Kidney epithelial cell (primary cell): ENCODE results near the gene RAMACL. TPM values are rescaled to one million over a fixed set of nuclear protein-coding genes. Genes with fewer than 3 reads are reported as not detected.

Source experiments
- DNase-seq: peaks from one replicate; pipeline ENCODE4 v3.0.0-alpha.2; 2010; ENCODE audit warnings: low read depth
- H3K27me3 ChIP-seq: 2 replicates; pipeline ENCODE4 v1.6.0; 2011; ENCODE audit warnings: low read length; ENCODE audit not compliant: control insufficient read depth, insufficient read depth
- H3K36me3 ChIP-seq: 2 replicates; pipeline ENCODE4 v1.5.1; 2011; ENCODE audit warnings: low read length; ENCODE audit not compliant: control insufficient read depth, insufficient read depth
- H3K4me3 ChIP-seq: 2 replicates; pipeline ENCODE4 v1.5.1; 2011; ENCODE audit warnings: low read depth, mild to moderate bottlenecking, control low read depth, low read length
- total RNA-seq: library from RNA; depleted of rRNA; stranded (reverse); fragments of >200 nt; gene quantifications from 2 replicates; pipeline ENCODE4 v1.2.3, GENCODE V29; 2015
- TF ChIP-seq, protein P1 (sequence below): IDR thresholded peaks from 2 replicates; pipeline ENCODE4 v1.5.1; 2011; ENCODE audit warnings: mild to moderate bottlenecking, moderate library complexity, low read length, control low read depth, inconsistent platforms; ENCODE audit not compliant: insufficient read depth, poor library complexity, severe bottlenecking

RAMACL gene
- total RNA-seq, 1 donor from 2014 or later: 0.88 TPM

DNA sequence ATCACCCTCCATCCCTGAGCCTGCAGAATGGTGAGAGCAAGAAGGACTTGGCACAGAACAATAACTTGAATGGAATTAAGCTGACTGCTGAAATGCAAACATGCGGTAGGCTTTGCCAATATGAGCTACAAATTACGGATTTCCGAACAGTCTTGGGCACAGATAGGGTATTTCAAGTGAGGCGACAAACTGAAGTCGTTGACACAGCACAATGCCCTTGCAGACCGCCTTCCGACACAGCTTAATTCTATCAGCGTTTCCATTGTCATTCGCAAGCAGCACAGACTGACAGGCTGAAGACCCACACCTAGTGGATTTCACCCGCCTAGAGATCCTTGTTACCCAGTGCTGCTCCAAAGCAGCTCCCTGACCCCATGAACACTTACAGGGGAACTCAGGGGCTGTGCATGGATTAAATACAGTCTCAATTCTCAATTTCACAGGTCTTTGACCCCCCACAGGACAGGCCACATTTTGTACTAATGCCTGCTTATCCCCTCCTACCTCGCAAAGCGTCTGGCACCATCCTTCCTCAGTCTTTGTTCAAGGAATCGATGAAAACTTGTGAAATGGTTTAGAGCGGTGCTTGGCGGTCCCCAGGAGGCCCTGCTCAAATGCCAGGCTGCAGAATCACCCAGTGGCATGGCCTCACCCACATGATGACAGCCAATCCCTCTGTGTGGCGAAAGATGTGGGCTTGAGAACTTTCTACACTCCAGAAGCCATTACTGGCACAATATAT lies 34.6 kb downstream of the RAMACL start:
- no peak overlapping the region for H3K4me3 ChIP-seq
- no peaks in the 10 kb centered on the region for H3K36me3 ChIP-seq
- no peak for DNase-seq
- H3K27me3 ChIP-seq: no peaks in the 10 kb centered on the region
- TF ChIP-seq, protein P1, sequence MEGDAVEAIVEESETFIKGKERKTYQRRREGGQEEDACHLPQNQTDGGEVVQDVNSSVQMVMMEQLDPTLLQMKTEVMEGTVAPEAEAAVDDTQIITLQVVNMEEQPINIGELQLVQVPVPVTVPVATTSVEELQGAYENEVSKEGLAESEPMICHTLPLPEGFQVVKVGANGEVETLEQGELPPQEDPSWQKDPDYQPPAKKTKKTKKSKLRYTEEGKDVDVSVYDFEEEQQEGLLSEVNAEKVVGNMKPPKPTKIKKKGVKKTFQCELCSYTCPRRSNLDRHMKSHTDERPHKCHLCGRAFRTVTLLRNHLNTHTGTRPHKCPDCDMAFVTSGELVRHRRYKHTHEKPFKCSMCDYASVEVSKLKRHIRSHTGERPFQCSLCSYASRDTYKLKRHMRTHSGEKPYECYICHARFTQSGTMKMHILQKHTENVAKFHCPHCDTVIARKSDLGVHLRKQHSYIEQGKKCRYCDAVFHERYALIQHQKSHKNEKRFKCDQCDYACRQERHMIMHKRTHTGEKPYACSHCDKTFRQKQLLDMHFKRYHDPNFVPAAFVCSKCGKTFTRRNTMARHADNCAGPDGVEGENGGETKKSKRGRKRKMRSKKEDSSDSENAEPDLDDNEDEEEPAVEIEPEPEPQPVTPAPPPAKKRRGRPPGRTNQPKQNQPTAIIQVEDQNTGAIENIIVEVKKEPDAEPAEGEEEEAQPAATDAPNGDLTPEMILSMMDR: no peak

DNA sequence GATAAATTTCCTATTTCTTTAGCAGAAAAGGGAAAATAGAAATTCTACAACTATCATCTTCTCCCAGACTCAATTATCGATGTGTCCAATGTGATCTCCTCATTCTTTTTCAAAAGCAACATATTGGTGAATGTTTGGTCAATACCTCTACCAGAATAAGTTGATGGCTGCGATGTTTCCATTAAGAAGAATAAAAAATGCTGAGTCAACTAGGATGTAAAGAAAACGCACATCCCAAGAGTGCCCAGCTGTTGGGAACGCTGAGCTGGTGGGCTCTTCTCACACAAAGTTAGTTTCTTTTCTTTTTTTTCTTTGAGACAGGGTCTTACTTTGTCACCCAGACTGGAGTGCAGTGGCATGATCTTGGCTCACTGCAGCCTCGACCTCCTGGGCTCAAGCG lies 39.8 kb downstream of the RAMACL start:
- no peak for DNase-seq
- H3K4me3 ChIP-seq: no peak overlapping the region
- no peaks in the 10 kb centered on the region for H3K36me3 ChIP-seq
- TF ChIP-seq, protein P1: no peak
- H3K27me3 ChIP-seq: no peaks in the 10 kb centered on the region

DNA sequence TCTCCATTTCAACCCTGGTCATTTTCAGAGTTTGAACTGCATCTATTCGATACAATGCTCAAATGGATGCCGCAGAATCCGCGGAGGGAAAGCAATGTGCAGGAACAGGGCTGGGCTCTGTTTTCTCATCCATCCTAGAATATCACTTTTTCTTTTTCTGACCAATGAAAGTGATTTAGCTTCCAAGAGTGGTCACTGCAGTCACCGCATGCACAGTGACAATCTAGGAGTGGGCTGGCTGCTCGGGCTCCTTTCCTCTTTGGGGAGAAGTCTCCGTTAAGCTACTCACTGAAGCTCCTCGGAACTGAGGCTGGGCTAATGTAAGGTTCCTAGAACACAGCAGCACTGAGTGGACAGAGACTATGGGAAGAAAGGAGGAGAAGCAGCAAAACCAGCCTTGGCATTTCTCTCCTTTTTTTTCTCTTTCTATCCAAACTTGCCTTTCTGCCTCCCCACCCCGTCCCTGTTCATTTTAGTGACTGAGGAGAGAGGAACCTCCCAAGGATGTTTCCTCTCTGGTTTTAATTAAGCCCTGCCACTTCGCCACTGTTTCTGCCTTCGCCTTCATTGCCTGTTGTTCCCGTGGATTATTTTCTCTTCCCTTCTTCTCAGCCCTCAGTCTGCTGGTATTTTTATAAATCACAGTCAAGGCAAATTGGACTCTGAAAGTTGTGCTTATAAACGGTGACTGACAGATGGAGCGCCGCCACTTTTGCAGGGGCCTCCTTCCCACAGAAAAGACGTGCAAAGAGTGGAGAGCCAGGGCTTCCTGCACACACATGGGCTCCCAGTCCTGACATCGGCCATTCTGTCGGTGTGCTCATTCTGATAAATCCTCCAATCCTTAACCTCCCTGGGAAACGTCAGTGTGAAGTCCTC lies 41.1 kb downstream of the RAMACL start:
- no peaks in the 10 kb centered on the region for H3K27me3 ChIP-seq
- DNase-seq: no peak
- TF ChIP-seq, protein P1: no peak
- no peaks in the 10 kb centered on the region for H3K36me3 ChIP-seq
- H3K4me3 ChIP-seq: no peak overlapping the region

DNA sequence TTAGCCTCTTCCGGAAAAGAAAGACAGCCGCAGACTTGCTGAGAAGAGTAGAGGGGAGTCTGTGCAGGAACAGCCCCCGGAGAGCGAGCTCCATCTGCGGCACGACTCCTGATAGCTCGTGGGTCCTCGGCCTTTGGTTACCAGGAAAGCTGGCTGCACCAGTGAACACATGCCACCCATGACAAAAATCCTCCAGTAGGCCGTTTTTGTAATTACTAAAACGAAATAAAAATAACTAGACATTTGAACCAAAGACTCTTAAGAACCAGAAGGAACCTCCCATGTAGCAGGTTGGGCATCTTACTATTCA lies 42.2 kb downstream of the RAMACL start:
- TF ChIP-seq, protein P1: no peak

DNA sequence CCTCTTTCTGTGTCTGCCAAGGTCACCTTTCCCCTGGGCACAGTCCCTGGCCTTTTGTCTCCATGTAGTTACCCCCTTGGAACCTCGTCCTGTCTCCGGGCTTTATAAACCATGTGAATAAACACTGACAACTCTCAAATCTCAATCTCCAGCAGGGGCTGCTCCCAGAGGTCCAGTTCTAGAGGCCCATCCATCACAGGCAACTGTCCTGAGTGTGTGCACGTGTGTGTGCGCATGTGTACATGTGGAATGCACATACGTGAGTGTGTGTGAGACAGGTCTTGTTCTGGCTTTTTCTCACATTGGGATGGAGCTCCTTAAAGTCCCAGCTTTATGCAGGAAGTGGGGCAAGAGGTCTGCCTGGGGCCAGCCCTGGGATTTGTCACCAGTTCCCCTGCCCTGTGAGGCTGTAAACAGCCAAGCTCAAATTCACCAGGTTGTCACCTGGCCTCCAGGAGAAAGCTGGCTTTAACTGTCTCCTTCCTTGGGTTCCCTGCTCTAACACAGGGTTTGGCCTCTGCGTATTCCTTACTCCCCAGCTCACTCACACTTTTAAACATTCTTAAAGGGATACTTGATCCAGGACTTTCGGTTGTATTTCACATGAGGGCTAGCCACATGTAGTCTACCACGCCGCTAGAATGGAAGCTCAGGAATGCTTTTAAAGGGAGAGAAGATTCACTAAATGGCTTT lies 42.7 kb downstream of the RAMACL start:
- DNase-seq: no peak
- H3K36me3 ChIP-seq: no peaks in the 10 kb centered on the region
- TF ChIP-seq, protein P1: no peak
- H3K27me3 ChIP-seq: no peaks in the 10 kb centered on the region
- H3K4me3 ChIP-seq: no peak overlapping the region

More for the DNA sequence above, 42.2 kb downstream of the RAMACL start:
- Histone ChIP-seq H3K27me3 (no peaks in the 10 kb centered on the region), H3K4me3 (no peak overlapping the region), H3K36me3 (no peaks in the 10 kb centered on the region)
- DNase-seq: no peak
